Endothelial cell of umbilical vein (primary cell): ENCODE measurements around the gene DYNLT2. TPM values are rescaled to one million over a fixed set of nuclear protein-coding genes. Genes with fewer than 3 reads are reported as not detected.

ENCODE experiments used
- polyA plus RNA-seq, 4 experiments: library from polyadenylated mRNA; depleted of rRNA in 3 of 4; stranded (reverse) in 3 of 4; unstranded in 1 of 4; fragments of >200 nt; gene quantifications; 2 replicates each; pipeline versions ENCODE4 v1.2.1 to v1.2.3, GENCODE V29; 2011 to 2012; ENCODE audit warnings: missing spikeins in 1 of 4
- total RNA-seq: library from RNA; stranded (reverse); gene quantifications from 2 replicates; pipeline ENCODE4 v1.2.3, GENCODE V29; 2021

DYNLT2 gene
- total and polyA plus RNA-seq, 2 donors (not counting 3 experiments of a cell fraction or from before 2014, with no cell fraction given): 0.39 to 0.88 TPM

Other genes starting within 250 kb of the DYNLT2 start
- gene WDR27, start 49.5 kb downstream of the DYNLT2 start, total RNA-seq: 69.7 and 75.2 TPM in 2 replicates
- gene WDR27, start 49.5 kb downstream of the DYNLT2 start, polyA plus RNA-seq: 51.1 and 60.1 TPM in 2 replicates
- gene C6orf120, start 49.4 kb downstream of the DYNLT2 start, total RNA-seq: 28.2 and 30.1 TPM in 2 replicates
- 13.8 and 13.9 TPM in 2 replicates for gene C6orf120, start 49.4 kb downstream of the DYNLT2 start, polyA plus RNA-seq
- 62.4 and 62.6 TPM in 2 replicates for gene PHF10, start 27.1 kb downstream of the DYNLT2 start, total RNA-seq
- gene PHF10, start 27.1 kb downstream of the DYNLT2 start, polyA plus RNA-seq: 16.3 and 19.1 TPM in 2 replicates
- 18.8 and 23.8 TPM in 2 replicates for gene ERMARD, start 50 bp upstream of the DYNLT2 start, total RNA-seq
- gene ERMARD, start 50 bp upstream of the DYNLT2 start, polyA plus RNA-seq: 33.7 and 36.4 TPM in 2 replicates